OCI-LY3 (cell line): Measurements from ENCODE around the gene AUNIP.

Source experiments
- CTCF ChIP-seq: fragments of 200-600, 300-600 bp; sonication (generic); IDR thresholded peaks from 2 replicates; pipeline ENCODE4 v1.5.1; 2014; ENCODE audit warnings: antibody characterized with exemption, low read length, low read depth
- EZH2phosphoT487 ChIP-seq: fragments of 200-600 bp; shearing (Covaris generic); IDR thresholded peaks from 2 replicates; pipeline ENCODE4 v1.6.1; 2018; ENCODE audit warnings: antibody characterized with exemption, mixed run types, low read depth

DNA sequence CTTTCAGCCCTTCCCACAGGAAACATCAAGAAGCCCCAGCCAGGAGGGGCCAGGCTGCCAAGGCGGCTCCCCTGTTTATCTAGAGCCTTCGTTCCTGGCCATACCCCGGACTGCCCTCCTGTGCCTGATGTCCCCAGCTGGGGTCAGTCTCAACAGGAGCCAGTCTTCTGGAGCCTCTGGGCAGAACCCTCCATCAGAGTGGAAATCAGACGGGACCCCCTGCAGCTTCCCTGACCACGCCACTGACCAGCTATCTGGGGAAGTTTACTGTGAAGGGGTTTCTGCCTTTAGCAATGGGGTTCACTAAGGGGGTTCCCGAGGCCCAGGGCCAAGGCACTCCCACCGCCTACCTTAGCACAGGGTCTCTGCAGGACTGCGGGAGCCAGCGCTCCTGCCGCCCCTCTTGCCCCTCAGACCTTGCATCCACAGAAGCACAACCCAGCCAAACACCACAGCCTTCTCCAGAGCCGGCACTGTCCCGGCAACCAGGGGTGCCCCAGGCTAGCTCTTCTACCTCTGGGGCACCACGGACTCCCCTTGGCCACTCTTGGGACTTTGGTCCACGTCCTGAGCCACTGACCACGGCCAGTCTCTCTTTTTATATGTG, 43.0 kb downstream of the AUNIP start:
- no peak for TF ChIP-seq CTCF
- TF ChIP-seq EZH2phosphoT487: no peak
